Cerebellar nuclear complex (tissue), 1 donor: ENCODE measurements around the gene SLC25A23.
"Not testable (repeated sequence)": the region's sequence is repeated elsewhere in the genome, so short reads cannot be mapped to it uniquely, and the experiment has no call there.

Experiments used
- DNase-seq, 2 experiments: peaks; one replicate each; lab custom pipeline; 2025; lab: John Stamatoyannopoulos, UW

Gene SLC25A23

DNA sequence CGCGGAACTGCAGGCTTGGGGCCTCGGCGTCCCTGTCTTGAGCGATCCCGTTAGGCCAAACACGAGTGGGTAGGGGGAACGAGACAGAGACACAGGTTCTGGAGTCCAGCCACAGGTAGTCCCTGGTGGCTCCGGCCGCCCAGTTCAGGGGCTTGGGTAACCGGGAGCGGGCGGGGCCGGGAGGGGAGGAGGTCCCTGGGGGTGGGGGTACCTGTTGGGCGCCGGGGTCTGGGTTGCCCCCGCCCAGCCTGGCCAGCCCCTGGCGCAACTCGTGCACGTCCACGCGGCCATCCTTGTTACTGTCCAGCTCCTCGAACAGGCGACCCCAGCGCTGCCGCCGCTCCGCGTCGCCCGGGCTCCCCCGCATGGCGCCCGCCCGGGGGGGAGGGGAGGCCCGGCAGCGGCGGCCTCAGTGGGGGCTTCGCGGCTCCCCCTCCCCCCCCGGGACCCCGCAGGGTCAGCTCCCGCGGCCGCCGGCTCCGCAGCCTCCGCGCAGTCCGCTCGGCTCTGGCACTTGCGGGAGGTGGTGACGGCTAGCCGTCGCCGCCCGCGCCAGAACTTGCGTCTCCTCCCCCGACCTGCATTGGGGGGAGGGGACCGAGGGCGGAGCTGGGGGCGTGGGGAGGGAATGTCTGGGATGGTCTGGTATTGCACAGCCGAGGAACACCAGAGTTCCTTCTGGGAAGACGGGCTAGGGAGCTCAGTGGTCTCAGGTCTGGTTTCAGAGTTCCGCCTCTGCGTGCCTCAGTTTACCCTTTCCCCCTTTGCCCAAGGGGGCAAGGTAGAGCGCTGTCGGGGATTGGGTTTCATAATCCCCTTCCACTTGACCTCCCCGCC, at the start of gene SLC25A23:
Gene SLC25A23 (minus strand): TSS at position 531 of the 837 bp plus-strand sequence. CDS start 164 bp downstream, at position 367.
- no peak for DNase-seq

DNA sequence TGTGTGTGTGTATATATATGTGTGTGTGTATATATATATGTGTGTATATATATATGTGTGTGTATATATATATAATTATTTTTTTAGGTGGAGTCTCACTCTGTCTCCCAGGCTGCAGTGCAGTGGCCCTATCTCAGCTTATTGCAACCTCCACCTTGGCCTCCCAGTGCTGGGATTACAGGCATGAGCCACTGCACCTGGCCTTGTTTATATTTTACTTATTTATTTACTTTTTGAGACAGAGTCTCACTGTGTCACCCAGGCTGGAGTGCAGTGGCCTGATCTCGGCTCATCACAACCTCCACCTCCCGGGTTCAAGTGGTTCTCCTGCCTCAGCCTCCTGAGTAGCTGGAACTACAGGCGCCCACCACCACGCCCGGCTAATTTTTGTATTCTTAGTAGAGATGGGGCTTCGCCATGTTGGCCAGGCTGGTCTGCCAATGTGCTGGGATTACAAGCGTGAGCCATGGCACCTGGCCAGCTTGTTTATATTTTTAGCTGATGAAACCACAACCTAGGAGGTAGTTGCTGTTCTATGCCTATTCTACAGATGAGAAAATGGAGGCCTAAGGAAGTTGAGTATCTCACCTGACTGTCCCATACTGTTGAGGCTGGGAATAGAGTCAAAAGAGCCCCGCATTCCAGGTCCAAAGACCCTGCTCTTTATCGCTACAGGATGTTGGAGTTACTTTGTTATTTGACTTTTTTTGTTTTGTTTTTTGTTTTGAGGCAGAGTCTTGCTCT, 48.6 kb upstream of the SLC25A23 start:
- DNase-seq = not testable (repeated sequence)

DNA sequence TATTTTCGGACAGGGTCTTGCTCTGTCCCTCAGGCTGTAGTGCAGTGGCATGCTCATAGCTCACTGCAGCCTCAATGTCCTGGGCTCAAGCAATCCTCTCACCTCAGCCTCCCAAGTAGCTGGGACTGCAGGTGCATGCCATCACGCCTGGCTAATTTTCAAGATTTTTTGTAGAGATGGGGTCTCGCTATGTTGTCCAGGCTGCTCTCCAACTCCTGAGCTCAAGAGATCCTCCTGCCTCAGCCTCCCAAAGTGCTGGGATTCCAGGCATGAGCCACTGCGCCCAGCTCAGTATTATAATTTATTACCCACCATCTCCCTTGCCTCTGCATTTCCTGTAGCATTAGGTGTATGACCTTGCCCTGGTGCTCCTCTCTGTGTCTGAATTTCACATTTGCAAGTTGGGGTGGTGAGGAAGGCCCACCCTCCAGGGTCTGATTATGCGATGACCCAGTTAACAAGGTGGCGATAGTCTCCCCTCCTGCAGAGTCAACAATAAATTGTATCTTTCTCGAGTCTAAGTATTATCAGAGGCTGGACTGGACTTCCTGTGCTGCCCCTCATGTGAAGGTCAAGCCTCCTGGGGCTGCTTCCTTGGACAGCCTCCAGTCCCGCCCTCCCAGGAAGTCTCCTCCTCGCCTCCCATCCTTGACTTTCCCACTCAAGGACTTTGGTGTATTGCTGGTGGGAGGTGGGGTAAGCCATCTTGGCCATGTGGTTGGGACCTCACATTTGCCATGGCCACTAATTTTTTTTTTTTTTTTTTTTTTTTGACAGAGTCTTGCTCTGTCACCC, 44.0 kb upstream of the SLC25A23 start:
- DNase-seq = no peak

DNA sequence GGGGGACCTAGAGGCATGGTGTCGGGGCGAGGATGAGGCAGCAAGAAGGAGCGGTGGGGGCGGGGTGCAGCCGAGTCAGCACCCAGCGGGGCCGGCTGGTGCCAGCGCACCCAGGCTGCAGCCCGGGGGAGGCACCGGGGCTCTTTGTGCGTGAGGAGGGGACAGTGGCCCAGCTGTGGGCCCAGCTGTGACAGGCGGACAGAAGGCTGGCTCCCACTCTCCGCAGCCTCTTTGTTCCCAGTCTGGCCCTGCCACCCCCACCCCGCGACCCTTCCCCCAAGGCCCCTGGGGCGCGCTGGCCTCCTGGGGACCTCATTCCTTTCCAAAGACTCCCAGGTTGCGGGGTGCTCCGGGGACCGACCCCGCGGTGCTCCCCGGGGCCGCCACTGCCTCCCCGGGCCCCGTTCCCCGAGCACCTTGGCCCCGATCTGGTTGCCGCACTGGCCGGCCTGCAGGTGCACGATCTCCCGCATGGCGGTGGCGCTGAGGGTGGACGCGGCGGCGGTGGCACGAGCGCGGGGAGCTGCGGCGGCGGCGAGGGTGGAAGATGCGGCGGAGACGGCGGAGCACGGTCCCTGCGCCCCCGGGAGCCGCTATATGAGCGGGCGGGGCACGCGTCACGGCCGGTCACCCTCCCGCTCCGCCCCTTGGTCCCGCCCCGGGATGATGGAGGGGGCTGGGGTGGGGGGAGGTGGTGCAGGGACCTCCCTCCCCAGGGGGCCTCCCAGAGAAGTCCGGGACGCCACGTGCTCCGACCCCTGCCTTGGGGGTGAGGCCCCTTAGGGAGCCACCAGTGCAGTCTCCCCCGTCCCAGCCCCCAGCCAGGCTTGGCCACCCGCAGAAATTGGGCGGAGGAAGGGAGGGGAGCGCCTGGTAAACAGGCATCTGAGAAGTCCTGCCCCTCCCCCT, 42.4 kb upstream of the SLC25A23 start, which contains the start of gene TUBB4A:
Gene TUBB4A (minus strand): TSS at position 570 of the 909 bp plus-strand sequence. CDS start 97 bp downstream, at position 473.
- DNase-seq = peak in 1 of 2 experiments; percentile 53

DNA sequence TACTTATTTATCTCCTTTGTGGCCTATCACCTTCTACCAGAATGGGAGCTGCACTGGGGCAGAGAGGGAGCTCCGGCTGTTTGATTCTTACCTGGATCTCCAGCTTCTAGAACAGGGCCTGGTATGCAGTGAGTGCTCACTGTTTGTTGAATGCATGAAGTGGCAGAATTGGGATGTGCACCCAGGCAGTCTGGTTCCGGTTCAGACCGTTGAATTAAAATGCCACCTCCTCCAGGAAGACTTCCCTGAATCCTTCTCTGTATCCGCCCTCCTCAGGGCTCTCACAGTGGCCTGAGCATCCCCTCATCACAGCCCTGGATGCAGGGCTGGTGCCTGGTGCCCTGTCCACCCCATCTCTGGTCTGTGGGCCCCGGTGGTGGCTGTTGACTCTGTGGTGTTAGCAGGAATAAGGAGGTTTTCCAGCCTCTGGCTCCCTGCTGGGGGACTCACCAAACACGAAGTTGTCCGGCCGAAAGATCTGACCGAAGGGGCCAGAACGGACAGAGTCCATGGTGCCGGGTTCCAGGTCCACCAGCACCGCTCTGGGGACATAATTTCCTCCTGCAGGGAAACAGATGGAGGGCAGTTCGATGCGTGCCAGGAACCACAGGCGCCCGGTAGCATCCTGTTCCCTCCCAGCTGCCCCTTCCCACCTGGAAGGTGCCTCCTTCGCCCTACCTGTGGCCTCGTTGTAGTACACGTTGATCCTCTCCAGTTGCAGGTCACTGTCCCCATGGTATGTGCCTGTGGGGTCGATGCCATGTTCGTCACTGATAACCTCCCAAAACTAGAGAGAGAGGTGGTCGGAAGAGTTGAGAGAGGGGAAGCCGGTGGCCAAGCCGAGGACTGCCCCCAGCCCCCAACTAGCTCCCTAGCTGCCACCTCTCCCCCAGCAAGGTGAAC, 41.5 kb upstream of the SLC25A23 start:
- DNase-seq = peak in 1 of 2 experiments; percentile 49

DNA sequence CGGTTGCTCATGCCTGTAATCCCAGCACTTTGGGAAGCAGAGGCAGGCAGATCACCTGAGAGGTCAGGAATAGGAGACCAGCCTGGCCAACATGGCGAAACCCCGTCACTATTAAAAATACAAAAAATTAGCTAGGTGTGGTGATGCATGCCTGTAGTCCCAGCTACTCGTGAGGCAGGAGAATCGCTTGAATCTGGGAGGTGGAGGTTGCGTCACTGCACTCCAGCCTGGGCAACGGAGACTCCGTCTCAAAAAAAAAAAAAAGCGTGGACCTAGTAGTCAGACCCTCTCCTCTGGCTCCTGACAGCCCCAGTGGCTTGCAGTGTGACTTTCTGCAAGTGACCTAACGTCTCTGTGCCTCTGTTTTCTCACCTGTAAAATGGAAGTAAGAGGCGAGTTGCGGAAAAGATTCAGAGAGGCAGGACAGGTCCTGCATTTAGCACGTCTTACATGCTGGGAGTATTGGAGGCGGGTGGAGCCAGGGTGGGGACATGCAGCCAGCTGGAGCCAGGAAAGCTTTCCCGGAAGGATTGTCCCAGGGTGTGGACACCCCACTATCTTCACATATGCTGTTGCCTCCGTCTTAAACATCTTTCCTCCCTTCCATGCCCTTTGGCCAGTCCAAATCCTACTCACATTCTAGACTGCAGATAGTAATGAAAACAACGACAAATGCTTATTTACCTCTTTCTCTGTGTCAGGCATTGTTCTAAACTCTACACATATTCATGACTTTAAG, 39.6 kb upstream of the SLC25A23 start:
- peak in 1 of 2 experiments; percentile 68 for DNase-seq

DNA sequence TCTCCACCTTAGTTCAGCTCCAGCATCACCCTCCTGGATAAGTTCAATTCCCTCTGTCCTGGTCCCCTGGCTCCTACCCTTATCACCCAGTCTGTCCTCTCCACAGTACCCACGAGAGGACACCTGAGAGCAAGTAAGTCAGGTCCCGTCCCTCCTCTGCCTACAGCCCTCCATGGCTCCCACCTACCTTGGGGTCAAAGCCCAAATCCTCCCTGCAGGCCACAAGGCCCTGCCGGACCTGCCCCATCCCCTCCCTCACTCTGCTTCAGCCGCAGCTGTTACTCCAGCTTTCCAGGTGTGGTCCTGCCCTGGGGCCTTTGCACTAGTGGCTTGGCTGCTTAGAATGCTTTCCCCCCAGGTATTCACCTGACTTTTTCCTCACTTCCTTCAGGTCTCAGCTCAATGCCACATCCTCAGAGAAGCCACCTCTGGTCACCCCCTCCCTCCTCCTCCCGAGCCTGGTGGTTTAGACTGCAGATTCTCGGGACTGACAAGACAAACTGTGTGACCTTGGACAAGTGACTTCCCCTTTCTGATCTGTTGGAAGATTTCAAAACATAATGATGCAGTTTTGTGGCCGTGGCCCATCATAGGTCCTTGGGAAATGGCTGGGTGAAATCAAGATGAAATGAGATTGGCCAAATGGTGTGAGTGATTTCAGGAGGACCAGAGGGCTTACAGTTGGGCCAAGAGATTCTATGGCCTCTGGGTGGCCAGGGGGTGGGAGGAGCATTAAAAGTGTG, 38.9 kb upstream of the SLC25A23 start:
- no peak for DNase-seq

DNA sequence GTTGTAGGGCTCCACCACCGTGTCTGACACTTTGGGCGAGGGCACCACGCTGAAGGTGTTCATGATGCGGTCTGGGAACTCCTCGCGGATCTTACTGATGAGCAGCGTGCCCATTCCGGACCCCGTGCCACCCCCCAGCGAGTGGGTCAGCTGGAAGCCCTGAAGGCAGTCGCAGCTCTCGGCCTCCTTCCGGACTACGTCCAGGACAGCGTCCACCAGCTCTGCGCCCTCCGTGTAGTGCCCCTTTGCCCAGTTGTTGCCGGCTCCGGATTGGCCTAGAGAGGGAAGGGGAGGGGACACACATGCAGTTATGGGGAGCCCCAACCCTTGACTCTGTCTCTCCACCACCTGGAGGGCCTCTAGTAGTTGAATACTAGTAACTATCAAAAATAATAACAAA, 36.4 kb upstream of the SLC25A23 start:
- no peak for DNase-seq

DNA sequence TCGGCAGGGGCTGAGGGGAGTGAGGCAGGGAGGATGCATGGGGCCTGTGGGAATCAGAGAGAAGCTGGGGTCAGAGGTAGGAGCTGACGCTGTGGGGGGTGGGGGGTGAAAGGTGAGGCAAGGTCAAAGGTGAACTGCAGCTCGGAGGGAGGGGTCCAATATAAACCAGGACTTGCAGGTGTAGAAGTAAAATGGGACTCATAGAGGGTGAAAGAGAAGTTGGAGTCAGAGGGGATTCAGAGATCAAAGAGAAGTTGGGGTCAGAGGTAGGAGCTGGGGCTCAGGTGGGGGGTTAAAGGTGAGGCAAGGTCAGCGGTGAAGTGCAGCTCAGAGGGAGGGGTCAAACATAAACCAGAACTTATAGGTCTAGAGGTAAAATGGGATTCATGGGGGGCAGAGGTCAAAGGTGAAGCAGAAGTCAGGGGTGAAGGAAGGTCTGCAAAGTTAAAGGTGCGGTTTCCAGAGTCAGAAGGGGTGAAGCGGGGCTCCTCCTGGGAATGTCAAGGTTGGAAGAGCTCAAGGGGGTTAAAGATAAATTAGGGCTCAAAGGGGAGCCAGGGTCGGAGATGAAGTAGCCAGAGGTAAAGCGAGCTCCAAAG, 34.9 kb upstream of the SLC25A23 start:
- no peak for DNase-seq

DNA sequence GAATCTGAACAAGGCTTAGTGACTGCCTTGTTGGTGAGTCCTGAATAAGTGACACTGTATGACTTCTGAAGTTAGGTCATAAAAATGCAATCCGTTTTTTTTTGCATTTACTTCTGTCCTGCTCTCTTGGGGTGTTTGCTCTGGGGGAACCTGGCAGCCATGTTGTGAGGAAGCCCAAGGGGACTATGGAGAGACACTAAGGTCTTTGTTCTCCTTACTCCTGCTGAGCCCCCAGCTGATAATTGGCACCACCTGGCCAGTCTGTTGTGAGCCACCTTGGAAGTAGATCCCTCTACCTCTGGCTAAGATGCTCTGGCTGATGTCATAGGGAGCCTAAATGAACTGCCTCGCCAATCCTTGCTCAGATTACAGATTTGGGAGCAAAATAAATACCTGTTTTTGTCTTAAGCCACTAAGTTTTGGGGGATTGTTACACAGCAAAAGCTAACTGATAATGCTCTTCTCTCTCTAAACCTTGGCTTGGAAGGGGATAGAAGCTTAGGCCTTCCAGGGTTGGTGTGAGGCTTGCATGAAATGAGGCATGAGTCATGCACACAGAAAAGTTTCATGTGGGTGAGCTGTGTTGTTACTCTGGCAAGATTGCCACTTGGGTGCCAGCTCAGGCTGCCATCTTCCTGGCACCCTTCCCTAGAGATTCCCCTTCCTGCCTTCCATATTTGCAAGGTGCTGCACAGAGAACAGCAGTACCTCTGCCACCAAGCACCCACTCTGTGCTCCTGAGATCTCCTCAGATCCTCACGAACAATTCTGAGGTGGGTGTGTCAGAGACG, 32.4 kb upstream of the SLC25A23 start:
- no peak for DNase-seq

DNA sequence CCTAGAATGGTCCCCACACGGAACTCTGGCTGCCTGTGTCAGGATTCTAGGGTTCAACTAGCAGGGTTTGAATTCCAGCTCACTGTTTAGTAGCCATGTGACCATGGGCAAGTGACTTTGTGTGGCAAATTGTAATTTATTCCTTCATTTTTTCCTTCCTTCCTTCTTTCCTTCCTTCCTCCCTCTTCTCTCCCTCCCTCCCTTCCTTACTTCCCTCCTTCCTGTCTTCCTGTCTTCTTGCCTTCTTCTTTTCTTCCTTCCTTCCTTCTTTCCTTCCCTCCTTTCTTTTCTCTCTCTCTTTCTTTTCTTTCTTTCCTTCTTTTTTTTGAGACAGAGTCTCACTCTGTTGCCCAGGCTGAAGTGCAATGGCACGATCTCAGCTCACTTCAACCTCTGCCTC, 30.5 kb upstream of the SLC25A23 start:
- DNase-seq = no peak

DNA sequence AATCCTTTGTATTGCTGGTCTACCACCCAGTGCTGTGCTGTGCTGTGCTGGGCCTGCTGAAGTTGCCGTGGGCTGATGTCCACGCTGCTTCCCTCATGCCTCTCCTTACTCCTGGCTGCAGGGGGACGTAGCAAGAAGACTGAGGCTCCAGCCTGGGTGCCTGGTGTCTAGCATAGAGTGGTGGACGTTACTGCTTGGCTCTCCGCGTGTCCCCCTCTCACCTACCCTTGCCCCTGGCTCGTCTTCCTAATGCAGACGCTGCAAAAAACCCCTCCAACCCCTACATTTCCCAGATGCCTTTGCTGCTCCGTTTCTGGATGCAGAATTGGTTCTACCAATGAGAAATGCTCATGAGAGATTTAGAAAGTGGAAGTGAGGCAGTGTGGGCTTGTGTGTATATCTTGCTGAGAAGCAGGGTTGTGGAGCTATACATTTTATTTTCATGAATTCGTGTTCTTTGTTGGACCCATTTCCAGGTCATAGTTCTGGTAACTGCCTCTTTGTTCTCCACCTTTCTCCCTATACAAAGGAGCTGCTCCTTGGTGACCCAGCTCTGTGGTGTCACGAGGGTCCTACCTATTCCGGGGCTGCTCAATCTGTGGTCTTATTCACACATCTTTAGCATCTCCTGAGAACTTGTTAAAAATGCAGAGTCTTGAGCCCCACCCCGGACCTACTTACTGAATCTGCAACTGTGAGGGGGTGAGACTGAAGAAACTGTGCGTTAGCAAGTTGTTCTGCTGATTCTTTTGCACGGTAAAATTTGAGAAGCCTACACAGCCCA, 29.9 kb upstream of the SLC25A23 start:
- no peak for DNase-seq

DNA sequence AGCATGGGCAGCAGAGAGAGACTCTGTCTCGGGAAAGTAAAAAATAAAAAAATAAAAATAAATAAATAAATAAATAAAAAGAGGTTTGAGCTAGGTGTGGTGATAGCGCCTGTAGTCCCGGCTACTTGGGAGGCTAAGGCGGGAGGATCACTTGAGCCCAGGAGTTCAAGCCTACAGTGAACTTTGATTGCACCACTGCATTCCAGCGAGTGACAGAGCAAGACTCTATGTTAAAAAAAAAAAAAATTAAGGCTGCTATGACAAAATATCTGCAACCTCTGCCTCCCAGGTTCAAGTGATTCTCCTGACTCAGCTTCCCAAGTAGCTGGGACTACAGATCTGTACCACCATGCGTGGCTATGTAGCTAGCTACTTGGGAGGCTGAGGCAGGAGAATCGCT, 25.2 kb upstream of the SLC25A23 start:
- no peak for DNase-seq

DNA sequence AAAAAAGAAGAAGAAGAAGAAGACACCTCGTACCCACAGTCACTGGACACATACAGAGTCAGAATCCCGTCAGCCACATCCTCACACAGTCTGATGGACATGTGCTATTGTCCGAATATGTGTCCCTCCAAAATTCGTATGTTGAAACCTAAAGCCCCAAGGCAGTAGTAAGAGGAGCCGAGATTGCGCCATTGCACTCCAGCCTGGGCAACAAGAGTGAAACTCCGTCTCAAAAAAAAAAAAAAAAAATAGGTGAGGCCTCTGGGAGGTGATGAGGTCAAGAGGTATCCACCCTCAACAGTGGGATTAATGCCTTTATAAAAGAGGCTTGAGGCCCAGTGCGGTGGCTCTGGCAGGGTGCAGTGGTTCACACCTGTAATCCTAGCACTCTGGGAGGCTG, 24.6 kb upstream of the SLC25A23 start:
- no peak for DNase-seq

DNA sequence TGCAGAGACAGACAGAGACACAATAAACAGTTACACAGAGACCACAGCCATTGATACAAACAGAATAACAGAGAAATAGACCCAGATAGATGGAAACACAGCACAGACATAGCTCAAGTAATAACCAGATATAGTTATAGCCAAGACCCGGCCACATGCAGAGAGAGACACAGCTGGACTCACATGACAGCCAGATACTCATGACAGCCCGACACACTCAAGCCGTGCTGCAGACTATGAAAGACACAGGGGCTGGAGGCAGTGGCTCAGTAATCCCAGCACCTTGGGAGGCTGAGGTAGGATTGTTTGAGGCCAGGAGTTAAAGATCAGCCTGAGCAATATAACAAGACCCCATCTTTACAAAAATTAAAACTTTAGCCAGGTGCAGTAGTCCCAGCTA, 23.6 kb upstream of the SLC25A23 start:
- no peak for DNase-seq

DNA sequence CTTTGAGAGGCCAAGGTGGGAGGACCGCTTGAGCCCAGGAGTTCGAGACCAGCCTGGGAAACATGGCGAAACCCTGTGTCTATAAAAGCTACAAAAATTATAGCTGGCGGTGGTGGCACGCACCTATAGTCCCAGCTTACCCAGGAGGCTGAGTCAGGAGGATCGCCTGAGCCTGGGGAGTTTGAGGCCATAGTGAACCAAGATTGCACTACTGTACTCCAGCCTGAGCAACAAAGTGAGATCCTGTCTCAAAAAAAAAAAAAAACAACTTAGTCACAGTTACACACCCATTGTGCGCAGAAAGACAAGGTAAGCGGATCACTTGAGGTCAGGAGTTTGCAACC, 22.7 kb upstream of the SLC25A23 start:
- DNase-seq = no peak
